ENCODE data around the gene SYNGAP1.

DNA sequence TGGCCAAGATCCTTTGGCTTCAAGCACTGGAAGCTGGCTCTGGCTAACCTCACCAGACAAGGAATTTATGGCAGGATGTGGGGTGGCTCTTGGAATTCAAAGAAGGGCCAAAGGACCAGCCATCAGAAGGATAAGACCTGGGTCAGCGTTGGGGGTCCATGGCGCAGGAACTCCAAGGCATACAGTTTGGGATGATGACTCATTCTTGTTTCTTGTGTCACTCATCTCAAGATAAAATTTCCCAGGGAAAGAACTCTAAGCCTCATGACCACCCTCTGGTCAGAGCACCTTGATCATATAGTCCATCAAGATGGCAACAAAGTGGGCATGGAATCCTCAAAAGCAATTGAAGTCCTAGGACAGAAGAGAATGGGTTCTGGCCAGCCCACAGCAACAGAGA lies 39.4 kb downstream of the SYNGAP1 start:
- TF ChIP-seq, protein P1, sequence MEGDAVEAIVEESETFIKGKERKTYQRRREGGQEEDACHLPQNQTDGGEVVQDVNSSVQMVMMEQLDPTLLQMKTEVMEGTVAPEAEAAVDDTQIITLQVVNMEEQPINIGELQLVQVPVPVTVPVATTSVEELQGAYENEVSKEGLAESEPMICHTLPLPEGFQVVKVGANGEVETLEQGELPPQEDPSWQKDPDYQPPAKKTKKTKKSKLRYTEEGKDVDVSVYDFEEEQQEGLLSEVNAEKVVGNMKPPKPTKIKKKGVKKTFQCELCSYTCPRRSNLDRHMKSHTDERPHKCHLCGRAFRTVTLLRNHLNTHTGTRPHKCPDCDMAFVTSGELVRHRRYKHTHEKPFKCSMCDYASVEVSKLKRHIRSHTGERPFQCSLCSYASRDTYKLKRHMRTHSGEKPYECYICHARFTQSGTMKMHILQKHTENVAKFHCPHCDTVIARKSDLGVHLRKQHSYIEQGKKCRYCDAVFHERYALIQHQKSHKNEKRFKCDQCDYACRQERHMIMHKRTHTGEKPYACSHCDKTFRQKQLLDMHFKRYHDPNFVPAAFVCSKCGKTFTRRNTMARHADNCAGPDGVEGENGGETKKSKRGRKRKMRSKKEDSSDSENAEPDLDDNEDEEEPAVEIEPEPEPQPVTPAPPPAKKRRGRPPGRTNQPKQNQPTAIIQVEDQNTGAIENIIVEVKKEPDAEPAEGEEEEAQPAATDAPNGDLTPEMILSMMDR (IDR thresholded peaks at IDR 0.05): no peak
- no peak for TF ChIP-seq POLR2A (IDR thresholded peaks at IDR 0.05)
